Epithelial cell of esophagus (primary cell): Measurements from ENCODE around the gene DEFB132.

ENCODE experiments used
- DNase-seq: peaks from one replicate; pipeline ENCODE4 v3.0.0; 2010; ENCODE audit warnings: low read depth
- H3K4me3 ChIP-seq: 2 replicates; pipeline ENCODE4 v1.5.1; 2011; ENCODE audit warnings: mild to moderate bottlenecking, low read length, control low read depth
- CTCF ChIP-seq: IDR thresholded peaks from 2 replicates; pipeline ENCODE4 v1.5.1; 2011; ENCODE audit warnings: low read depth, mild to moderate bottlenecking, low read length, control low read depth, inconsistent platforms; ENCODE audit not compliant: insufficient read depth; ENCODE audit errors: missing control alignments

DEFB132 gene

DNA sequence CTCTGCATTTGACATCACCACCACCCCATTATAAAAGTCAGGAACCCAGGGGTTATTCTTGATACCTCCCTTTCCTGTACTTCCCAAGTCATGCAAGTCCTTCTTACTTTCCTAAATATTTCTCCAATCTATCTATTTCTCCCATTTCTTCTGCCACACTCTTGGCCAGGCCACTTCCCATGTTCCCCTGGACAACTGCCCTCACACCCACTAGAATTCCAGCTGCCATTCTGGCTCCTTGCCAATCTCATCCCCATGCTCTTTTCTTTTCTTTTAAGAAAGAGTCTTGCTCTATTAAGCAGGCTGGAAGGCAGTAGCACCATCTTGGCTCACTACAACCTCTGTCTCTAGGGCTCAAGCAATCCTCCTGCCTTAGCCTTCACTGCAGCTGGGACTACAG is 15.2 kb downstream of the DEFB132 start:
- DNase-seq, result no peak
- no peak for TF ChIP-seq CTCF

GRCh38 chr20:273884-274283 is 16.4 kb downstream of the DEFB132 start:
- DNase-seq, result no peak
- no peak for TF ChIP-seq CTCF
- no peak overlapping the region for H3K4me3 ChIP-seq

More for the DNA sequence above, 15.2 kb downstream of the DEFB132 start:
- no peak overlapping the region for H3K4me3 ChIP-seq

DNA sequence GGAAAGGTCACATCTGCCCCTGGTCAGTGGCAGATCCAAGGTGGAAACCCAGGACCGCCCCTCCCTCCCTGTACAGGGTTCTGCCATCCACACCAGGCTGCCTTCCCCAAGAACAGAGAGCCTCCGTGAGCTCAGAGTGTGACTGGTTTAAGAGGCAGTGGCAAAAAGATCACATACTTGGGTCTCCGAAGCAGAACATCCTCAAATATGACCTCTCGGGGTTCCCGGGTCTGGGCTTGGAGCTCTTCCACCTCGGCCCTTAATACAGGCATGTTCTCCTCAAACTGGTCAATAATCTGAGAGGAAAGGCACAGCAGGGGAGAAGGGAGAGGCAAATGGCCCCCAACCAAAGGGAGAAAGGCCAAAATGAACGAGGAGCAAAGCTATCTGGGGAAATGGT is 18.3 kb downstream of the DEFB132 start:
- DNase-seq, result no peak
- TF ChIP-seq CTCF, result no peak

DNA sequence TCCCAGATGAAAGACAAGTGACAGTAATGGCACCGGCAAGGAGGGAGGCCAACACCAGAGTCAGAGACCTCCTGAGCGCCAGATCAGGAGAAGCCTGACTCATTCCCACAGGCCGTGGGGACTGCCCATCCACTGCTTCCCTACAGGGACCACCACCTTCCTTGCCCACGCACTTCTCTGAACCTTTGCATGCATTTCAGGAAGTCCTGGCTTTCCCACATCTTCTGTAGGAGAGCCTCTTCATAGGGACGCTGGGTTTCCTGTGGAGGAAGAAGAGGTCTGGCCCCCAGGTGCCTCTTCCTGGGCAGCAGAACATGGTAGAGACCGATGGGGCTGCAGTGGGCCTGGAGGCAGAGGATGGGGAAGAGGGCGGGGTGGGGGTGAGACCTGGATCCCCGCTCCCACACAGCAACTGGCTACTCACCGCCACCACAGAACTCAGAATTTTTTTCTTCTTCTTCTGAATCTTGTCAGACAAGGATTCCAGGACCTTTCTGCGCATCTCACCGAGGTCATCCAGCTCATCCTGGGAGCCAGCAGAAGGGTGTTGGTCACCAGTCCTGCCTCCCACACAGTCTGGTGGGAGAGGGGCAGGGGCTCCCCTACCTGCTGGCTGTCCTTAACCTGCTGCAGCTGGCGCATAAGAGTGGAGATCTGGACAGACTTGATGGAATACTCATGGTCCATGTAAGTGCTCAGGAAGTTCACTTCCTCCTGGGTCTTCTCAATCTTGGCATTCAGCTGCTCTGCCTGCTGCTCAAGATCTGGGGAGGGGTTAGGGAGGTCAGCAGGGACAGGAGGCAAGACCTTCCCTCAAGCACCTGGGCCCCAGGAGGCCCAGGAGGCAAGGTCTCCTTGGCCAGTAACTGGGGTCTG is 19.3 kb downstream of the DEFB132 start:
- no peak overlapping the region for H3K4me3 ChIP-seq
- no peak for TF ChIP-seq CTCF
- DNase-seq, result no peak

More for the DNA sequence above, 18.3 kb downstream of the DEFB132 start:
- no peak overlapping the region for H3K4me3 ChIP-seq

DNA sequence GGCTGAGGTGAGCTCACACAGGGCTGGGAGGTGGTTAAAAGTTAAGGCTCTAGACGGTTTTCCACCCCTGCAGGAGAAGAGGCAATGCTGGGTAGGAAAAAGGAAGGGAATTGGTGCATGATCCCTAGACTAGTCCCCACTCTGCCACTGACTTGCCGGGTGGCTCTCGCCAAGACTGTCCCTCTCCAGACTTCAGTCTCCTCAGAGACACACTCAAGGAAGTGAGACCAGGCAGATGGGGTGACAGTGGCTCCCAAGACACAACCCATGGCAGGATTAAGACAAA is 19.9 kb downstream of the DEFB132 start:
- DNase-seq, result no peak
- no peak for TF ChIP-seq CTCF
- no peak overlapping the region for H3K4me3 ChIP-seq

- DNase-seq, result no peak
- TF ChIP-seq CTCF, result no peak
- H3K4me3 ChIP-seq, result no peak overlapping the region
Observed at GRCh38 chr20:278181-278580, 20.7 kb downstream of the DEFB132 start.
